GM12873 (cell line): ENCODE data around the gene B4GALNT3.

Experiments used
- CTCF ChIP-seq: IDR thresholded peaks from 2 replicates; pipeline ENCODE4 v1.5.1; 2012; ENCODE audit warnings: low read depth, mild to moderate bottlenecking, moderate library complexity, low read length, control low read depth; ENCODE audit not compliant: insufficient read depth; ENCODE audit errors: missing control alignments

The B4GALNT3 gene

GRCh38 chr12:556498-556897 lies 96.8 kb downstream of the B4GALNT3 start:
- no peak for TF ChIP-seq CTCF

- no peak for TF ChIP-seq CTCF
Observed at GRCh38 chr12:558580-558979, 98.8 kb downstream of the B4GALNT3 start.

- TF ChIP-seq CTCF, result no peak
Observed at GRCh38 chr12:559208-559905, 99.6 kb downstream of the B4GALNT3 start.

GRCh38 chr12:559906-560455 lies 100.2 kb downstream of the B4GALNT3 start:
- TF ChIP-seq CTCF, result no peak

- TF ChIP-seq CTCF, result no peak
Observed at GRCh38 chr12:560691-561390, 101.1 kb downstream of the B4GALNT3 start.

- no peak for TF ChIP-seq CTCF
Observed at GRCh38 chr12:561391-561705, 101.6 kb downstream of the B4GALNT3 start.

GRCh38 chr12:561908-562593 lies 102.3 kb downstream of the B4GALNT3 start:
- TF ChIP-seq CTCF, result no peak
